Stimulated activated CD8-positive, alpha-beta memory T cell treated with anti-CD3 and anti-CD28 coated beads, Interleukin-12 subunit alpha, Interleukin-12 subunit beta, amount 100 ng/mL, for 1 hour (primary cell): ENCODE data around the gene AKAP12.

ENCODE experiments used
- DNase-seq: peaks from one replicate; pipeline ENCODE4 v3.0.0-alpha.2; 2020; ENCODE audit warnings: low read depth

Gene AKAP12

DNA sequence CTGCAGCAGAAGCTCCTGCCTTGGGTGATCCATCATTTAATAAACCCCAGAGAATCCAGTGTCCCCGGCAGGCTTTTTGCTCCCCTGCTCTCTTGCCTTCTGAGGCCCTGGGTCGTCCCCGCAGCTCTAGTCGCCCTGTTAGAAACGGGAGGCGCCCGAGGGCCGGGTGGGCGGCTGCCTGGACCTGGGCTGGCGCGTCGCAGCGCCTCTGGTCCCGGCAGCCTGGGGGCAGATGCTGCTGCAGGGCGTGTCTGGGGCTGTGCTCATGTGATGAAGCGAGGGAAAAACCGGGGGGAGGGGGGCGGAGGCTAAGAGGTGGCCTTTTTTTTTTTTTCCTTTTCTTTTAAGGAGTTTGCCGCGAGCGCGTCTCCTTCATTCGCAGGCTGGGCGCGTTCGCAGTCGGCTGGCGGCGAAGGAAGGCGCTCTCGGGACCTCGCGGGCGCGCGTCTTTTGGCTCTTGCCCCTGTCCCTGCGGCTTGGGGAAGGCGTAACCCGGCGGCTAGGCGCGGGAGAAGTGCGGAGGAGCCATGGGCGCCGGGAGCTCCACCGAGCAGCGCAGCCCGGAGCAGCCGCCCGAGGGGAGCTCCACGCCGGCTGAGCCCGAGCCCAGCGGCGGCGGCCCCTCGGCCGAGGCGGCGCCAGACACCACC, 394 bp downstream of the AKAP12 start:
- DNase-seq = no peak

DNA sequence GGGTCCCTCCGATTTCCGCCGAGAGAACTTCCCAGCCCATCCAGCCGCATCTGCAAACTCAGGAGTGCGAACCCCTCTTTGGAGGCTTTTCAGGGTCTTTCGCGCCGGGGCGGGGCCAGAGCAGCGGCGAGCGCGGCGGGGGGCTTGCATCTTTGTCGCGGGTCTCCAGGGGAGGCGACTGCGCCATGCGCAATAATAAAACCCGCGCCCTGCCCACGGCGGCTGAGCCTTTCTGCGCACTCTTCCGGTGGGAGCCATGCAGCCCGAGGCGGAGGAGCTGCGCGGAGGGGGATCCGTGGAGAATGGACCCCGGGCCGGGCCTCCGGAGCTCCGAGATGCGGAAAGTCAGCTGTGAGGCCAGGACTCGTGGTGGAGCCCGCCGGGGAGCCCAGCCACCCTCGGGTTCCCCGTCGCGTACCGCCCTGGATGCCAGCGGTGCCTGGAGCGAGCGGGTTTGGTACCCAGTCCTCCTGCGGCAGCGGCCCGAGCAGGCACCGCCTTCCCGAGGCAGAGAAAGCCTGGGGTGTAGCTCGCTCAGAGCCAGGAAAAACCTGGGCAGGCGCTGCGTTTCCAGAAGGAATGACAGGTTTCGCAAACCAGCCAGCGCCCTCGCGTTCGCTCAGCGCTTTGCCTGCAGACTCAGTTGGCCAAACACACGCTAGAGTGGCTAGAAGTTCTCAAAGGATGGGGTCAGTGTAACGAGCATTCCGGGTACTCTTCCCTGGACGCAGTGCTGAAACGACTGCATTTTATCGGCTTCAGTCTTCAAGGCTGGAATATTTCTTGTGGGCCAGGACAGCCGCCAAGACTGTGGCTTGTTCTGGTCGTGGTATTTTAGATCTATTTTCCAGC, 1.2 kb downstream of the AKAP12 start:
- no peak for DNase-seq

DNA sequence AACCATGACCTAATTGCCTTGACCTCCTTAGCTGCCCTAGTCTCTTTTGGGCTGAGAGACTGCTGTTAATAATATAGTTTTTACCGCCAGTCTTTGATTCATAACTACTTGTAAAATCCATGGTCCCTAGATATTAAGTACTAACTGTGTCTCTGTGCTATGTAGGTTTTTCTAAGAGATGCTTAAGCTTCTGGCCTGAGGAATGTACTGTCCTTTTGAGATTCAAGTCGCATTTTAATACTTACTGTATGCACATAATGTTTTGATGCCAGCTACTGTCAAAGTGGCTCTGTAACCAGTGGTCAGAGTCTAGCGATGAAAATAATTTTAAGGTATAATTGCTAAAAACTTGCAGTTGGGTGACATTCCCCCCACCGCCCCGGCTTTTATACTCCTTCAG, 2.1 kb downstream of the AKAP12 start:
- no peak for DNase-seq

GRCh38 chr6:151242420-151242861, 2.7 kb downstream of the AKAP12 start:
- DNase-seq = no peak

- DNase-seq = no peak
Measured at GRCh38 chr6:151243481-151243880, 3.7 kb downstream of the AKAP12 start.

GRCh38 chr6:151247490-151247889, 7.7 kb downstream of the AKAP12 start:
- DNase-seq = no peak

DNA sequence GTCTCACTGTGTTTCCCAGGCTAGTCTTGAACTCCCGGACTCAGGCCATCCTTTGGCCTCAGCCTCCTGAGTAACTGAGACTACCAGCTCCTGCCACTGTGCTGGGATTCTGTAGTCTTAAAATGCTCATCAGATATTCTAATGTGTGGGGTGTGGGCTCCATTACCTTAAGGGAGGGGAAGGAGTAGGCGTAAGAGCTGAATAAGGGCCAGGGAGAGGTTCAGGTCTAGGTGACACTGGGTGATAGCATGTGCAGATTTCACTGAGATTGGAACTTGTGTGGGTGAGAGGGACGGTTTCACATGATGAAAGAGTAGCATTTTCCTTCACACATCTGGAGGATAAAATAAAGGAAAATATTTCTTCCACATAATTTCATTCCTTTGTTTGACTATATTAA, 8.5 kb downstream of the AKAP12 start:
- no peak for DNase-seq

- DNase-seq = no peak
Measured at GRCh38 chr6:151252634-151253033, 12.9 kb downstream of the AKAP12 start.

DNA sequence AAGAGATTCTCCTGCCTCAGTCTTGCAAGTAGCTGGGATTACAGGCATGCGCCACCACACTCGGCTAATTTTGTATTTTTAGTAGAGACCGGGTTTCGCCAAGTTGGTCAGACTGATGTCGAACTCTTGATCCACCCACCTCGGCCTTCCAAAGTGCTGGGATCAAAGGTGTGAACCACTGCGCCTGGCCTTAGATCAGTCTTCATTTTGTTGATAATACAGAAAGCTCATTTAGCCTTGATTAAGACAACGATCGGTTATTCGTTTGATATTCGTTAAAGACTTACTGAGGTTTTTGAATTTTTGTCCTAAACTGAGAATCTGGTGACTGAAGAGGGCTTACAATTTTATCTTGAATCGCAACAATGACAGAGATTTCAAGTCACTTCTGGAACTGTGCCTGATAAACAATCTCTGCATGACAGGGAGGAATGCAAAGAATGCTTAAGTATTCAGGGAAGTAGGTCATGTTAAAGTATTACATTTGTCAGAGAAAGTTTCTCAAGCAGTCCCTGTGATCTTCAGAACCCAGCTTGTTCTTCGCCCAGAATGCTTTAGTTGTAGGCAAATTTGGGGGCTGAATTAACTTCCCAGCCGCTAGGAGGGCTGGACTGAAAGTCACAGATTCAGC, 14.8 kb downstream of the AKAP12 start:
- DNase-seq = no peak

DNA sequence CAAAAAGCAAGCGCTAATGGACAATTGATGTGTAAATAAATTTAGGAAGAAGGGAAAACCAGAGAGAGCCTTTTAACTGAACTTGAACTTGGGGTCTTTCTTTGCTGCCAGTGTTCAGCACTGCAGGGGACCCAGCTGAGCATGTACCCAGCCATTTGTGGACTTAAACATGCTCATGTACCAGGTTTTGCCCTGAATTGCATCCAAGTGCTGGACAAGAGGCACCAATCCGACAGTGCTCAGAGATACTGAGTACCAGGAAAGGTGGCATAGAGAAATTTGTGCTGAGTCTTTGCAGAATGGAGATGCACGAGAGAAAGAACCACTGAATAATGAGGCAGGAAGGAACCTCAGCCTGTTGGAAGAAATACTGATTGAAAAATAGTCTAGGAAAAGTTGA, 16.0 kb downstream of the AKAP12 start:
- no peak for DNase-seq

DNA sequence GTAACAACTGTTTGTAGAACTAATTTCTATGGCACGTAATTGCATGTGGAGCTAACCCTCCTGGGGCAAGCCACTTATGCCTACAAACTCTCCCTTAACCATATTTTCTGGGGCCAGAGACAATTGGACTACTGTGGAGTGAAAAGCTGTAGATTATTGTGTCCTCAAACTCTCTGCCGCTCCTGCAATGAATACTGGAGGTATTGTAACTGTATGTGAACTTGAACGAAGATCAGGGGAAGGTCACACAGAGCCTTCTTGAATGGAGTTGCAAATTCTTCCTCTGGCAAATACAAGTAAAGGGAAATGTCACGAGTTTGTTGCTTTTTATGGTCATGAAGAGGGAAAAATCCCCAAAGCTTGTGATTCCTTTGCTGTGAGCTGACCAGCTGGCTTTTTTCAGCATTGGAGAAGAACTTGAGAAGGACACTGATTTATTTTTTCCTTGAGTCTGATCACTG, 18.2 kb downstream of the AKAP12 start:
- DNase-seq = no peak

- no peak for DNase-seq
Measured at GRCh38 chr6:151260205-151260604, 20.4 kb downstream of the AKAP12 start.

- no peak for DNase-seq
Measured at GRCh38 chr6:151263035-151263434, 23.3 kb downstream of the AKAP12 start.

GRCh38 chr6:151263967-151264366, 24.2 kb downstream of the AKAP12 start:
- no peak for DNase-seq

- no peak for DNase-seq
Measured at GRCh38 chr6:151265282-151265681, 25.5 kb downstream of the AKAP12 start.

DNA sequence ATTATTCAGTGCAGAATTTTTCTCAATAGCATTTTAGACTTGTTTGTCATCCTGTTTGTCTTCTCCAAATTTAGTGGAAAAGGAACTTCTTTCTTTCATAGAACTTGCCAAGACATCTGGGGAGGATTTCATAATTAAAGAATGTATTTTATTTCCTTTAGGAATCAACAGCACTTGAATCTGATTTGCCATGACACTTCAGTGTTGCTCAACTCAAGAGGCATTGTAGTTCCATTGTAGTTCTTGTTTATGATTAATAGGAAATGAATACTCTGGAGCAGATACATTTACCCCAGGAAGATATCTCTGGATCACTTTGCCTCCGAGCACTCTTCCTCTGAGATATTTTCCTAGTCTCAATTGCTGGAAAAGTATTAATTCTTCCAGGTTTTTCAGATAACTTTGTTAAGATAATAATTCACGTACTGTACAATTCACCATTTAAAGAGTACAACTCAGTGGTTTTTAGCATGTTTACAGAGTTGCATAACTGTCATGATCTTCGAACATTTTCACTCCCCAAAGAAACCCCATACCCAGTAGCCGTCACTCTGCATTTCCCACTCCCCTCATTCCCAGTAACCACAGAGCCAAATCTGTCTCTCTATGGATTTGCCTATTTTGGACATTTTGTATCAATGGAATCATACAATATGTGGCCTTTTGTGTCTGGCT, 29.7 kb downstream of the AKAP12 start:
- DNase-seq = no peak

DNA sequence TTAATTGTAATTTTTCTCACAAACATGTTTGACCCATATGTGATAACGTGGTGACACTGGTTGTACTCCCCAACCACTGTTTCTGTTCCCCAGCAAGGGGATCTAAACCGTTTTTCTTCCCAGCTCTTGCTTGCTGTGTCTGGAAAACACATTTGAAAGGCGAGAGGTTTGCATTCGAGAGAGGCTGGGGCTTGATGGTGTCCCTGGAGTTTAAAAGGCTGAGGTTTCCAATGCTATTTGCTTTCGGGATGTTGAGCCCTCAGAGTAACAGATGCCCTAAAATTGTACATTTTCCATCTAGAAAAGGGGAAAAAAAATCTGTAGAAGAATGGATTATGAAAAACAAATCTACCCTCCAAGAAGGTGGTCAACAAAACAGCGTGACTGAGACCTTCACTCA, 35.4 kb downstream of the AKAP12 start:
- DNase-seq = no peak

DNA sequence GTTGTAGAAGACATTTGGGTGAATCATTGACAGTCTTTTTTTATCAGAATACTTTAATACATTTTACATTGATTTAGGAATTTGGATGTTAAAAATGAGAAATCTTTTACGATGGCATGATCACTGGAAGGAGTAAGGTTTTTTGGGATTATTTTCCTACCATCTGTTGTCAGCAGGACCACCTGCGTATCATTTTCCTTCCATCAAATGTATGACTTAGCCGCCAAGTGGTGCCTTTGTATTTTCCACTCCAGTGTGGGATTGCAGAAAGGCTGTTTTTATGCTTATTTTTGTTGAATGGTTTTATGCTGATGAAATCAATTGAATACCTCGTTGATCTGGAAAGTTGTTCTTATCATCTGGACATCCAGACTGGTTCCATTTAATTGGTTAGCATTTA, 35.8 kb downstream of the AKAP12 start:
- DNase-seq = no peak

DNA sequence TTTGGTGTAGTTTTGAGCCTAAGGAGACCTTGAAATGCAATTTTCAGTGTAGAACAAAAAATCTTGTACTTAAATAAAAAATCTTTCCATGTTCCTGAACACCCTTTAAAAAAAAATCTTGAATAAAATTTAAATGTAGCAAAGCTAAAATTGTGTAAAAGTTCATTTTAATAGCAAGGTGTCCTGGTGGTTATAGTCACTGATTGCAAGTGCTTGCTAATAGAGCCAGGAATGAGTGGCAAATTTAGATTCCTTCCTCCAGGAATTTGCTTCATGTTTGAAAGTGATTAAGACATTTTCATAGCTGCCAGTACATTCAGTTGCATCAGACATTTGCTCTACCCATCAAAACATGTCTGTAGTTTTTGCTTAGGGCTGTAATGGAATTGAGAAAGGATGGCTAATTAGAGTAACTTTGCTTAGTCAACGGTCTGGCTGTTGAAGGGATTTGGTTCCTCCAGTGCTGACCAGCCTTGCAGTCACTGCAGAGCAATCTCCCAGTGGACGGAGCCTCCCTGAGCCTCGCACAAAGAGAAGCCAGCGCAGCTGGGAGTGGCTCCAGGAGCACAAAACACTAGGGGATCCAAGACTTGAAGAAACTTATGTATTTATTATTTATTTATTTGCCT, 36.5 kb downstream of the AKAP12 start:
- no peak for DNase-seq

- no peak for DNase-seq
Measured at GRCh38 chr6:151279891-151280290, 40.1 kb downstream of the AKAP12 start.

- no peak for DNase-seq
Measured at GRCh38 chr6:151280859-151281258, 41.1 kb downstream of the AKAP12 start.

DNA sequence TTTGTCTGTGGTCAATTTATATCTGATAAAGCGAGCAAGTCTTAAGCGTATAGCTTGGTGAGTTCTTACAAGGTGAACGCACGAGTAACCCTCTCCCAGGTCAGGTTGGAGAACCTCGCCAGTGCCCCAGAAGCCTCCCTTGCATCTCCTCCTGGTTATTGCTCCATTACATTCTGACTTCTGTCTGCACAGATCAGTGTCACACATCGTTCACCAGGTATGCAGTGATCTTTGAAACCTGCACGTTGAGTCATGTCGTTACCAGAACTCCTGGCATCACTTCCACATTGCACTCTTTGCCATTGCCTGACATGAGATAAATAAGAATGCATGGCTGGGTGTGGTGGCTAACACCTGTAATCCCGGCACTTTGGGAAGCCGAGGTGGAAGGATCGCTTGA, 44.2 kb downstream of the AKAP12 start:
- DNase-seq = no peak
